PFSK-1 (cell line): ENCODE data around the gene DGKB.

Experiments
- FOXP2 ChIP-seq: optimal IDR thresholded peaks from 2 replicates; pipeline ENCODE3; 2011; ENCODE audit warnings: borderline replicate concordance, control low read depth, inconsistent platforms; ENCODE audit not compliant: insufficient read depth; ENCODE audit errors: extremely low read length, extremely low read depth
- POLR2AphosphoS5 ChIP-seq: IDR thresholded peaks from 2 replicates; pipeline ENCODE4 v1.6.1; 2012; ENCODE audit warnings: low read depth, mild to moderate bottlenecking, control low read depth, low read length, moderate library complexity
- SIN3A ChIP-seq: IDR thresholded peaks from 2 replicates; pipeline ENCODE4 v1.6.1; 2012; ENCODE audit warnings: mild to moderate bottlenecking, low read length, moderate library complexity, borderline replicate concordance; ENCODE audit not compliant: insufficient read depth
- TAF1 ChIP-seq: IDR thresholded peaks from 2 replicates; pipeline ENCODE4 v1.6.1; 2012; ENCODE audit warnings: low read length, control low read depth, borderline replicate concordance; ENCODE audit not compliant: insufficient read depth
- TF ChIP-seq, protein P1 (sequence below), 2 experiments: IDR thresholded peaks; 2 replicates each; pipeline versions ENCODE4 v1.6.1 to v1.8.0; 2011 to 2012; ENCODE audit warnings: low read depth in 2 of 2, low read length in 2 of 2, control low read depth in 1 of 2, inconsistent platforms in 1 of 2, mild to moderate bottlenecking in 1 of 2, moderate library complexity in 1 of 2; ENCODE audit not compliant: insufficient read depth in 1 of 2

The DGKB gene

GRCh38 chr7:14841086-14841485, 61.5 kb downstream of the DGKB start:
- TF ChIP-seq TAF1 = no peak
- TF ChIP-seq POLR2AphosphoS5 = no peak
- TF ChIP-seq, protein P1, sequence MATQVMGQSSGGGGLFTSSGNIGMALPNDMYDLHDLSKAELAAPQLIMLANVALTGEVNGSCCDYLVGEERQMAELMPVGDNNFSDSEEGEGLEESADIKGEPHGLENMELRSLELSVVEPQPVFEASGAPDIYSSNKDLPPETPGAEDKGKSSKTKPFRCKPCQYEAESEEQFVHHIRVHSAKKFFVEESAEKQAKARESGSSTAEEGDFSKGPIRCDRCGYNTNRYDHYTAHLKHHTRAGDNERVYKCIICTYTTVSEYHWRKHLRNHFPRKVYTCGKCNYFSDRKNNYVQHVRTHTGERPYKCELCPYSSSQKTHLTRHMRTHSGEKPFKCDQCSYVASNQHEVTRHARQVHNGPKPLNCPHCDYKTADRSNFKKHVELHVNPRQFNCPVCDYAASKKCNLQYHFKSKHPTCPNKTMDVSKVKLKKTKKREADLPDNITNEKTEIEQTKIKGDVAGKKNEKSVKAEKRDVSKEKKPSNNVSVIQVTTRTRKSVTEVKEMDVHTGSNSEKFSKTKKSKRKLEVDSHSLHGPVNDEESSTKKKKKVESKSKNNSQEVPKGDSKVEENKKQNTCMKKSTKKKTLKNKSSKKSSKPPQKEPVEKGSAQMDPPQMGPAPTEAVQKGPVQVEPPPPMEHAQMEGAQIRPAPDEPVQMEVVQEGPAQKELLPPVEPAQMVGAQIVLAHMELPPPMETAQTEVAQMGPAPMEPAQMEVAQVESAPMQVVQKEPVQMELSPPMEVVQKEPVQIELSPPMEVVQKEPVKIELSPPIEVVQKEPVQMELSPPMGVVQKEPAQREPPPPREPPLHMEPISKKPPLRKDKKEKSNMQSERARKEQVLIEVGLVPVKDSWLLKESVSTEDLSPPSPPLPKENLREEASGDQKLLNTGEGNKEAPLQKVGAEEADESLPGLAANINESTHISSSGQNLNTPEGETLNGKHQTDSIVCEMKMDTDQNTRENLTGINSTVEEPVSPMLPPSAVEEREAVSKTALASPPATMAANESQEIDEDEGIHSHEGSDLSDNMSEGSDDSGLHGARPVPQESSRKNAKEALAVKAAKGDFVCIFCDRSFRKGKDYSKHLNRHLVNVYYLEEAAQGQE (IDR thresholded peaks at IDR 0.05; ENCODE audit: insufficient read depth in 1 of 2, low read depth in 2 of 2, low read length in 2 of 2) = no peak
- no peak for TF ChIP-seq FOXP2
- no peak for TF ChIP-seq SIN3A

DNA sequence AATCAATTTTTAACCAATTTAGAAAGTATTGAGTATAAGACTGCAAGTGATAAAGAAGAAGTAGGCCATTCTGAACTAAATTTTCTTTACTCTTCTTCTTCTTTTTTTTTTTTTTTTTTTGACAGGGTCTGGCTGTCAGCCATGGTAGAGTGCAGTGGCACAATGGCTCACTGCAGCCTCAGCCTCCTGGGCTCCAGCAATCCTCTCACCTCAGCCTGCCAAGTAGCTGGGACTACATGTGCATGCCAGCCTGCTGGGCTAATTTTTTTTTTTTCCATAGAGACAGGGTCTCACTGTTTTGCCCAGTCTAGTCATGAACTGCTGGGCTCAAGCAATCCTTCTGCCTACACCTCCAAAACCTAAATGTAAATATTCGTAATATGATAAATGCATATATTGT, 63.2 kb downstream of the DGKB start:
- TF ChIP-seq SIN3A = no peak
- no peak for TF ChIP-seq FOXP2
- no peak for TF ChIP-seq TAF1
- TF ChIP-seq, protein P1 (IDR thresholded peaks at IDR 0.05; ENCODE audit: insufficient read depth in 1 of 2, low read depth in 2 of 2, low read length in 2 of 2) = no peak
- no peak for TF ChIP-seq POLR2AphosphoS5

DNA sequence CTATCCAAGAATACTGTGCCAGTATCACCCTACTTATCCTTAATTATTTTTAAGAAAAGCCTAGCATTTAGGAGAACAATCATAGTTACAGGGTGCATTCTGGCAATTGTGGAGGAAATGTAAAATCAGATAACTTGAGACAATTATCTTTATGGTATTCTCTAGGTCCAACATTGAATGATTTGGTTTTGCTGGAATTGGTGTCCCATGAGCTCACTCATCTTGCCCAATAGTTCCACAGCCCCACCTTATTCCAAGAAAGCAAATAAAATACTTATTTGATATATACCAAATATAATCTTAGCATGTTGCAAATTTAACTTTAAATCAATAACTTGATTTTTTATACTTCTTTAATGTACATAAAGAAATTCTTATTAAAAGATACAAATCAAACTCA, 65.3 kb downstream of the DGKB start:
- TF ChIP-seq FOXP2 = no peak
- TF ChIP-seq, protein P1 (IDR thresholded peaks at IDR 0.05; ENCODE audit: insufficient read depth in 1 of 2, low read depth in 2 of 2, low read length in 2 of 2) = no peak
- no peak for TF ChIP-seq TAF1
- TF ChIP-seq POLR2AphosphoS5 = no peak
- no peak for TF ChIP-seq SIN3A

GRCh38 chr7:14836571-14837189, 65.9 kb downstream of the DGKB start:
- TF ChIP-seq TAF1 = no peak
- peak; percentile 92 for TF ChIP-seq FOXP2
- TF ChIP-seq, protein P1 (IDR thresholded peaks at IDR 0.05; ENCODE audit: insufficient read depth in 1 of 2, low read depth in 2 of 2, low read length in 2 of 2) = no peak
- TF ChIP-seq POLR2AphosphoS5 = no peak
- peak; percentile 27; the same call in 1 of the 2 replicates for TF ChIP-seq SIN3A
